GM18520 (cell line): Measurements from ENCODE around the gene CNN2.
"Not testable (repeated sequence)": the region's sequence is repeated elsewhere in the genome, so short reads cannot be mapped to it uniquely, and the experiment has no call there.

Experiments
- ATAC-seq: cut with Tn5 transposase; IDR thresholded peaks from one replicate; pipeline ENCODE4 v1.9.1; 2021; ENCODE audit not compliant: unreplicated experiment

CNN2 gene

GRCh38 chr19:1010586-1011510 lies 15.6 kb upstream of the CNN2 start:
- ATAC-seq, result no peak

GRCh38 chr19:1011831-1012333 lies 14.5 kb upstream of the CNN2 start:
- no peak for ATAC-seq

- no peak for ATAC-seq
These were observed 14.1 kb upstream of the CNN2 start for GRCh38 chr19:1012334-1012733.

GRCh38 chr19:1013218-1013617 lies 13.2 kb upstream of the CNN2 start:
- ATAC-seq, result no peak

GRCh38 chr19:1014161-1015060 lies 12.0 kb upstream of the CNN2 start:
- ATAC-seq, result no peak

GRCh38 chr19:1015061-1015781 lies 11.2 kb upstream of the CNN2 start:
- no peak for ATAC-seq

GRCh38 chr19:1015782-1016646 lies 10.4 kb upstream of the CNN2 start:
- ATAC-seq, result no peak

- no peak for ATAC-seq
These were observed 9.7 kb upstream of the CNN2 start for GRCh38 chr19:1016647-1017114.

- no peak for ATAC-seq
These were observed 9.1 kb upstream of the CNN2 start for GRCh38 chr19:1017115-1017905.

- ATAC-seq, result no peak
These were observed 8.5 kb upstream of the CNN2 start for GRCh38 chr19:1017906-1018305.

GRCh38 chr19:1018393-1018792 lies 8.0 kb upstream of the CNN2 start:
- ATAC-seq, result no peak

- no peak for ATAC-seq
These were observed 7.3 kb upstream of the CNN2 start for GRCh38 chr19:1018932-1019615.

GRCh38 chr19:1019616-1019961 lies 6.8 kb upstream of the CNN2 start:
- ATAC-seq, result no peak

GRCh38 chr19:1019980-1020867 lies 6.2 kb upstream of the CNN2 start:
- ATAC-seq, result no peak

GRCh38 chr19:1020868-1021425 lies 5.5 kb upstream of the CNN2 start, which contains the start of gene TMEM259:
TSS of gene TMEM259 (minus strand) at chr19:1021123. CDS start at chr19:1020996, 127 bp downstream.
- ATAC-seq, result peak; percentile 74

- not testable (repeated sequence) for ATAC-seq
These were observed 2.6 kb upstream of the CNN2 start for GRCh38 chr19:1023883-1024188.

- not testable (repeated sequence) for ATAC-seq
These were observed 1.3 kb upstream of the CNN2 start for GRCh38 chr19:1025080-1025479.
